GM19328 (cell line): ENCODE results near the gene FHOD3.

Experiments used
- ATAC-seq: cut with Tn5 transposase; IDR thresholded peaks from one replicate; pipeline ENCODE4 v1.9.1; 2021; ENCODE audit warnings: mild to moderate bottlenecking, moderate library complexity; ENCODE audit not compliant: unreplicated experiment

Gene FHOD3

GRCh38 chr18:36403896-36404820 lies 106.6 kb downstream of the FHOD3 start:
- ATAC-seq, result no peak

GRCh38 chr18:36405611-36406010 lies 108.1 kb downstream of the FHOD3 start:
- no peak for ATAC-seq

- ATAC-seq, result no peak
Observed at GRCh38 chr18:36406805-36407204, 109.3 kb downstream of the FHOD3 start.

- no peak for ATAC-seq
Observed at GRCh38 chr18:36408606-36409005, 111.1 kb downstream of the FHOD3 start.

GRCh38 chr18:36409779-36410178 lies 112.3 kb downstream of the FHOD3 start:
- no peak for ATAC-seq

- ATAC-seq, result no peak
Observed at GRCh38 chr18:36410346-36410745, 112.8 kb downstream of the FHOD3 start.

- no peak for ATAC-seq
Observed at GRCh38 chr18:36411745-36412168, 114.2 kb downstream of the FHOD3 start.

- ATAC-seq, result no peak
Observed at GRCh38 chr18:36412778-36413177, 115.3 kb downstream of the FHOD3 start.

- no peak for ATAC-seq
Observed at GRCh38 chr18:36415171-36415570, 117.7 kb downstream of the FHOD3 start.

GRCh38 chr18:36415625-36416024 lies 118.1 kb downstream of the FHOD3 start:
- no peak for ATAC-seq

GRCh38 chr18:36419188-36419899 lies 121.8 kb downstream of the FHOD3 start:
- no peak for ATAC-seq

- ATAC-seq, result no peak
Observed at GRCh38 chr18:36419900-36420531, 122.5 kb downstream of the FHOD3 start.

- ATAC-seq, result no peak
Observed at GRCh38 chr18:36420826-36421225, 123.3 kb downstream of the FHOD3 start.

- ATAC-seq, result no peak
Observed at GRCh38 chr18:36424741-36425142, 127.2 kb downstream of the FHOD3 start.

GRCh38 chr18:36427369-36427768 lies 129.9 kb downstream of the FHOD3 start:
- ATAC-seq, result no peak

- ATAC-seq, result no peak
Observed at GRCh38 chr18:36427831-36428230, 130.3 kb downstream of the FHOD3 start.

GRCh38 chr18:36428431-36429029 lies 131.0 kb downstream of the FHOD3 start:
- ATAC-seq, result no peak

GRCh38 chr18:36432880-36433555 lies 135.5 kb downstream of the FHOD3 start:
- no peak for ATAC-seq

- no peak for ATAC-seq
Observed at GRCh38 chr18:36436387-36436786, 138.9 kb downstream of the FHOD3 start.

- no peak for ATAC-seq
Observed at GRCh38 chr18:36440614-36441013, 143.1 kb downstream of the FHOD3 start.
